HG03521 (cell line): ENCODE data around the gene TGFBR3.

Experiments
- ATAC-seq: cut with Tn5 transposase; IDR thresholded peaks from one replicate; pipeline ENCODE4 v1.9.1; 2021; ENCODE audit warnings: mild to moderate bottlenecking, moderate library complexity; ENCODE audit not compliant: unreplicated experiment

Gene TGFBR3

GRCh38 chr1:91741906-91742305 is 144.0 kb downstream of the TGFBR3 start:
- no peak for ATAC-seq

- ATAC-seq: no peak
Measured at GRCh38 chr1:91741301-91741700, 144.7 kb downstream of the TGFBR3 start.

- ATAC-seq: no peak
Measured at GRCh38 chr1:91737650-91738049, 148.3 kb downstream of the TGFBR3 start.

DNA sequence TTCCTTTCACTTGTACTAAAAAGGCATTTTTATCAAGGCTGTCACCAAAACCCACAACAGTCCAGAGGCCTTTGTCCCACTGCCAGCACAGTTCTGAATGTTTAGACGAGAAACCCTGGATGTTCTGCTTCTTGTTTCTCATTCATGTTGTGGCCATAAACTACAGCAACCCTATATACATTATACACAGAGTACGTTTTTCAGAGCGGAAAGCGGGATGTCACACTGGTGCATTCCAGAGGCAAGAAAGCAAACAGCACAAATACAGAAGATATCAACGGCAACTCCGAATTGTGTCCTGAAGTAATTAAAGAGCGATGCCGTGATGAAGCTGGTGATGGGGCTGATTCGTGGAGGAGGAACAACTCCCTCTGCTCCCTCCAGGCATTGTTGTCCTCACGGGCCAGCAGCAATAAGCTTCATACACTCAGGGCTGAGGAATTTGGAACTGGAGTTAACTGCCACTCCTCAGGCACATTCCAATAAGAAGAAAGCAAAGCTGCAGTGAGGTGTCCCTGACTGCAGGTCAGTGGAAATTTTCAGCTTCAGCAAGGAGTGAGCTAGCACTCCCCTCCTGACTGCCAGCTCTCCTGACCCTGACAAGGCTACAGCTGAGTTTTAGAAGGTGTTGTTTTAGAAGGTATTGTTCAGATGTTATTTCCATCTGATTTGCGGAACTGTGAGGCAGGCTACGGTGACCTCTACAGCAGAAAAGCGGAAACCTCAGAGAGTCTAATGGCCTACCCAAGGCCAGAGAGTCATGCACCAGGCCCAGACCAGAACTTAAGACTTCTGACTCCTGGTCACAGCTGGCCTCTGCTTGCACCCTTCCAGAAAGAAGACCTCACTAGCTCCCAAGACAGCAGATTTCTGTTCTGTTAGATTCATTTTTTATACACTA is 149.0 kb downstream of the TGFBR3 start:
- ATAC-seq: no peak

- no peak for ATAC-seq
Measured at GRCh38 chr1:91736146-91736714, 149.7 kb downstream of the TGFBR3 start.

GRCh38 chr1:91735266-91735845 is 150.6 kb downstream of the TGFBR3 start:
- ATAC-seq: no peak

DNA sequence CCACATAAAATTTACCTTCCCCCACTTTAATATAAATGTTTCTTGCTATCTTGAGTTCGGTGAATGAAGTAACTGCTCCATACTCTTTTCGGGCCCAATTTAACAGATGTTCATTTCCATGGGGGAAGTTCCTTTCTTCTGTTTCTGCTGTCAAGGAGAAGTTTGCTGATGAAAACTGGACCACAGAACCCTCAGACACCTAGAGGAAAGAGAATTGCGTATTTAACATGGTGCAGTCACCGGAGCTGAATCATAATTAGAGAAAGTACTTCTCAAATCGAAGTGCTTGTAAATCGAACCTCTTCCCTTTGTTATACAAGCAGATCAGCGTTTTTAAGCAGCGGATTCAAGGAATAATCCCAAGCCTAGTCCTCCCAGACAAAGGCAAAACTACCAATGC is 151.2 kb downstream of the TGFBR3 start:
- ATAC-seq: no peak

GRCh38 chr1:91733108-91733710 is 152.7 kb downstream of the TGFBR3 start:
- ATAC-seq: no peak

DNA sequence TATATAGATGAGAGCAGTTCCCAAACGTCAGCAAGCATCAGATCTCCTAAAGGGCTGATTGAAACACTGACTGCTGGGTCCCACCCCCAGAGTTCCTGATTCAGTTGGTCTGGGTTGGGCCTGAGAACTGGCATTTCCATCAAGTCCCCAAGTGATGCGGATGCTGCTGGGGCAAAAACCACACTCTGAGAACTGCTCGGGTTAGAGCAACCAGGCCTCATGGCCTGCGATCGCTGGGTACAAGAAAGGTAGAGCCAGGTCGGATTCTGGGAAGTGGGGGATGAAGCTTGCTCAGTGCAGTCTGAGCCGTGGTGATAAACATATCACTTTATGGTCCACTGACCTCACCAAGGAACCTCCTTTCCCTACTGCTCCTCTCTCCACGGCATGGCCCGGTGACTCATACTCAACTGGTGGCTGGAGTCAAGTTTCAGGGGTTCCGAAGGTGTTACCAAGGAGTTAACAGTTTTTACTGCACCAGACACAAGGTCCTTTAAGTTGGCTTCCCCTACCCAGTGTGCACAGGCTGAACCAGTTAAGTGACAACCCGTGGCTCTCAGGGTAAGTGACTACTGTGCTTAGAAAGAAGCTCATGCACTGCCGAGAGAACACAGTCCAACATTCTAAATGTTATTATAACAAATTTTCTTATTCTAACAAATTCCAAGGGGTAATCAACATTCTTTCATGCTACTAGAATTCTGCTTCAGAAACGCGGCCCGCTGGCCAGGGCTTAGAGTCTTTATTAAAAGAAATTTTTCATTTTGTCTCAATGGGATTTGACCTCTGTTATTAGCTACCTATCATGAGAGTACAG is 153.5 kb downstream of the TGFBR3 start:
- peak; percentile 40 for ATAC-seq

DNA sequence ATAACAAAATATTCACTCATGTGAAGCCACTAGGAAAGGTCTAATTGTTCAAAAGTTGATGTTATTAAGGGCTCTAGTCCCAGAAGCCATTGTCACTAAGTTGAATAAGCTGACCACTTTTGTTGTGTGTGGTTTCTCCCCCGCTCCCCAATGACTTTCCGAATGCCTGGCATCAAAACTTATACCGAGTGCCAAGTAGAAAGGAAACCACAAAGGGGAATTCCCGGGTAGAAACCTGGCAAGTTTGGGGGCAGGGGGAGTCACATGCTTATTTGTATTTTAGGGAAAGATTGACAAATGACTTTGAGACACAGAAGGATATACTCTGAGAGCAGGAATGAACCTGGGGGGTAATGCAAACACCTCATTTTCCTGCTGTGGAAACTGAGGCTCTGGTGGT is 154.1 kb downstream of the TGFBR3 start:
- no peak for ATAC-seq

- peak; percentile 42 for ATAC-seq
Measured at GRCh38 chr1:91730801-91731732, 154.9 kb downstream of the TGFBR3 start.

GRCh38 chr1:91729621-91730358 is 156.2 kb downstream of the TGFBR3 start:
- no peak for ATAC-seq

DNA sequence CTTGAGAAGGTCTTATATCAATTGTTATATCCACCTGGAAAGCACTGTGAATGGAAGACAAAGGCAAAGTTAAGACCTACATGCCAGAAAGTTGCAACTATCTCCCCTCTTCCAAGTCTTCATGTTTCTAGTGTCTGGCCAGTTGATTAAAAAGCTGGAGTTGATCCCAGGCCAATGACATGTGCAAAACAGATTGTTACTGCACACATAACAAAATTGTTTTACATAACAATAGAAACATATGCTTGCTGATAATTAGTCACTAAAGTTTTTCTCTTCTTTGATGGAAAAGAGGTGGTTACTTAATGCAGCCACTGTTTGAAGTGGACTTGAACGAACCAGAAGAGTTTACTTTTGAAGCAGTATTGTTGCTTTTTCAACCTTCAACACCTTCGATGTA is 158.2 kb downstream of the TGFBR3 start:
- ATAC-seq: no peak

GRCh38 chr1:91725989-91726721 is 159.8 kb downstream of the TGFBR3 start:
- ATAC-seq: no peak

- no peak for ATAC-seq
Measured at GRCh38 chr1:91725618-91725988, 160.3 kb downstream of the TGFBR3 start.

- ATAC-seq: no peak
Measured at GRCh38 chr1:91724644-91725043, 161.3 kb downstream of the TGFBR3 start.

- ATAC-seq: no peak
Measured at GRCh38 chr1:91724231-91724630, 161.7 kb downstream of the TGFBR3 start.

GRCh38 chr1:91720044-91720443 is 165.9 kb downstream of the TGFBR3 start:
- ATAC-seq: no peak
